DOHH2 (cell line): ENCODE results near the gene RBP5.

Experiments used
- H3F3A ChIP-seq: fragments of 200-600 bp; sonication (generic), shearing (Covaris generic); 2 replicates; pipeline ENCODE4 v1.6.0; 2016; ENCODE audit warnings: antibody characterized with exemption, mild to moderate bottlenecking; ENCODE audit not compliant: control insufficient read depth, insufficient read depth
- H3K27ac ChIP-seq: fragments of 200-600 bp; sonication (generic); 2 replicates; pipeline ENCODE4 v1.5.1; 2014; ENCODE audit warnings: low read depth, mild to moderate bottlenecking, low read length, moderate library complexity
- H3K27me3 ChIP-seq: fragments of 200-600 bp; sonication (generic); 2 replicates; pipeline ENCODE4 v1.6.1; 2014; ENCODE audit warnings: mild to moderate bottlenecking, low read length, mixed read lengths; ENCODE audit not compliant: control insufficient read depth
- H3K36me3 ChIP-seq: fragments of 200-600 bp; sonication (generic); 2 replicates; pipeline ENCODE4 v1.6.1; 2014; ENCODE audit warnings: mild to moderate bottlenecking, low read length, moderate library complexity, mixed read lengths; ENCODE audit not compliant: control insufficient read depth
- H3K4me1 ChIP-seq: fragments of 200-600 bp; sonication (generic); 2 replicates; pipeline ENCODE4 v1.6.1; 2014; ENCODE audit warnings: mild to moderate bottlenecking, low read length, mixed read lengths; ENCODE audit not compliant: control insufficient read depth
- H3K4me2 ChIP-seq: fragments of 200-600 bp; sonication (generic); 2 replicates; pipeline ENCODE4 v1.6.0; 2014; ENCODE audit warnings: mild to moderate bottlenecking, low read length, moderate library complexity
- H3K4me3 ChIP-seq: fragments of 200-600 bp; sonication (generic); 2 replicates; pipeline ENCODE4 v1.5.1; 2014; ENCODE audit warnings: mild to moderate bottlenecking, low read length, mixed read lengths
- H3K79me2 ChIP-seq: fragments of 200-600 bp; sonication (generic); 2 replicates; pipeline ENCODE4 v1.6.1; 2014; ENCODE audit warnings: mild to moderate bottlenecking, low read length, mixed read lengths; ENCODE audit not compliant: control insufficient read depth
- H3K9me2 ChIP-seq: fragments of 200-600 bp; sonication (generic); replicated peaks from 2 replicates; pipeline ENCODE4 v1.6.1; 2014; ENCODE audit warnings: mild to moderate bottlenecking, low read length, mixed read lengths; ENCODE audit not compliant: control insufficient read depth
- H3K9me3 ChIP-seq: fragments of 200-600 bp; sonication (generic); 2 replicates; pipeline ENCODE4 v1.6.1; 2014; ENCODE audit warnings: antibody characterized with exemption, low read length, mixed read lengths; ENCODE audit not compliant: control insufficient read depth, insufficient read depth
- H4K20me1 ChIP-seq: fragments of 200-600 bp; sonication (generic); 2 replicates; pipeline ENCODE4 v1.6.0; 2014; ENCODE audit warnings: low read depth, mild to moderate bottlenecking, antibody characterized with exemption, low read length, moderate library complexity; ENCODE audit not compliant: control insufficient read depth, insufficient read depth
- EZH2phosphoT487 ChIP-seq: fragments of 200-600 bp; sonication (generic); IDR thresholded peaks from 2 replicates; pipeline ENCODE4 v1.6.1; 2017; ENCODE audit warnings: borderline replicate concordance, mild to moderate bottlenecking, antibody characterized with exemption, low read length, moderate library complexity, mixed read lengths
- TF ChIP-seq, protein P1 (sequence below): fragments of 200-600 bp; sonication (generic); IDR thresholded peaks from one replicate; pipeline ENCODE4 v1.5.1; 2014; ENCODE audit warnings: antibody characterized with exemption, mild to moderate bottlenecking, low read depth, low read length; ENCODE audit not compliant: poor library complexity, severe bottlenecking

RBP5 gene

DNA sequence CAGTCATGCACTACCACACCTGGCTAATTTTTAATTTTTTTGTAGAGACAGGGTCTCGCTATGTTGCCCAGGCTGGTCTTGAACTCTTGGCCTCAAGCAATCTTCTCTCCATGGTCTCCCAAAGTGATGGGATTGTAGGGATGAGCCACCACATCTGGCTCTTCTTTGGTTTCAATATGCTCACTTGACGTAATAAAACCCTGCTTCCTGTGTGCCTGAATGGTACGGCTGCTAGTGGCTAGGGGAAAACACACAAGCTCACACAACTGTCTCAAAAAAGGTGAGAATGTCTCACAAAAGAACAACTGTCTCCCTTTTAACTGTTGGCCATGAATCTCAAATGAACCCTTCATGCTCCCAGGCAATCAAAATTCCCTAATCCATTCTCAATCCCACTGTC is 53.2 kb downstream of the RBP5 start:
- TF ChIP-seq, protein P1, sequence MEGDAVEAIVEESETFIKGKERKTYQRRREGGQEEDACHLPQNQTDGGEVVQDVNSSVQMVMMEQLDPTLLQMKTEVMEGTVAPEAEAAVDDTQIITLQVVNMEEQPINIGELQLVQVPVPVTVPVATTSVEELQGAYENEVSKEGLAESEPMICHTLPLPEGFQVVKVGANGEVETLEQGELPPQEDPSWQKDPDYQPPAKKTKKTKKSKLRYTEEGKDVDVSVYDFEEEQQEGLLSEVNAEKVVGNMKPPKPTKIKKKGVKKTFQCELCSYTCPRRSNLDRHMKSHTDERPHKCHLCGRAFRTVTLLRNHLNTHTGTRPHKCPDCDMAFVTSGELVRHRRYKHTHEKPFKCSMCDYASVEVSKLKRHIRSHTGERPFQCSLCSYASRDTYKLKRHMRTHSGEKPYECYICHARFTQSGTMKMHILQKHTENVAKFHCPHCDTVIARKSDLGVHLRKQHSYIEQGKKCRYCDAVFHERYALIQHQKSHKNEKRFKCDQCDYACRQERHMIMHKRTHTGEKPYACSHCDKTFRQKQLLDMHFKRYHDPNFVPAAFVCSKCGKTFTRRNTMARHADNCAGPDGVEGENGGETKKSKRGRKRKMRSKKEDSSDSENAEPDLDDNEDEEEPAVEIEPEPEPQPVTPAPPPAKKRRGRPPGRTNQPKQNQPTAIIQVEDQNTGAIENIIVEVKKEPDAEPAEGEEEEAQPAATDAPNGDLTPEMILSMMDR: no peak
- TF ChIP-seq EZH2phosphoT487: no peak
- Histone ChIP-seq H3K4me3 (no peak overlapping the region), H4K20me1 (no peaks in the 10 kb centered on the region), H3K9me2 (no peaks in the 10 kb centered on the region), H3K27ac (no peak overlapping the region), H3K9me3 (no peaks in the 10 kb centered on the region), H3K79me2 (no peaks in the 10 kb centered on the region), H3K4me1 (no peaks in the 10 kb centered on the region), H3F3A (no peaks in the 10 kb centered on the region), H3K27me3 (peaks cover 18% of the 10 kb centered on the region; the same call in 1 of the 2 replicates), H3K36me3 (no peaks in the 10 kb centered on the region), H3K4me2 (no peak overlapping the region)

DNA sequence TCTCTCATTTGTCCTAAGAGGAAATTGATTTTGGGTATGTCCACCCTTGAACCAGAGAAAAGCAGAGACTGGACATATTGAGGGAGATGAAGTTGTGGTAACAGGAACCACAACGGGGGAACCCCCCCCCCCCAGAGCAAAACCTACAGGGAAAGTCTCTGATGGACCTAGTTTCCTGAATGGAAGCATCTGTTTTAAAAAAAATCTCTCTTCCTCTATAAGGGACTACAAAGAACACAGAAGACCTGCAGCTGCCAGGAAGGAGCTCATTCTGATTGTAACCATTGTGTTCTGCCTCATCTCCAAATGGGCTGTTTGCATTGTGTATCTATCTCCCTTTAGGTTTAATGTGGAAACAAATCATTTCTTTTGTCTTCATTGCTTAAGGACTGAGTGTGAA is 54.7 kb downstream of the RBP5 start:
- Histone ChIP-seq H3K4me1 (no peaks in the 10 kb centered on the region), H3K36me3 (no peaks in the 10 kb centered on the region), H4K20me1 (no peaks in the 10 kb centered on the region), H3K4me3 (no peak overlapping the region), H3K27me3 (peaks cover 24% of the 10 kb centered on the region; the same call in 1 of the 2 replicates), H3K27ac (no peak overlapping the region), H3K79me2 (no peaks in the 10 kb centered on the region), H3K9me3 (no peaks in the 10 kb centered on the region), H3K4me2 (no peak overlapping the region), H3K9me2 (no peaks in the 10 kb centered on the region), H3F3A (no peaks in the 10 kb centered on the region)
- no peak for TF ChIP-seq EZH2phosphoT487
- TF ChIP-seq, protein P1: no peak
